ENCODE results near the gene DNAJC5G.

DNAJC5G gene

DNA sequence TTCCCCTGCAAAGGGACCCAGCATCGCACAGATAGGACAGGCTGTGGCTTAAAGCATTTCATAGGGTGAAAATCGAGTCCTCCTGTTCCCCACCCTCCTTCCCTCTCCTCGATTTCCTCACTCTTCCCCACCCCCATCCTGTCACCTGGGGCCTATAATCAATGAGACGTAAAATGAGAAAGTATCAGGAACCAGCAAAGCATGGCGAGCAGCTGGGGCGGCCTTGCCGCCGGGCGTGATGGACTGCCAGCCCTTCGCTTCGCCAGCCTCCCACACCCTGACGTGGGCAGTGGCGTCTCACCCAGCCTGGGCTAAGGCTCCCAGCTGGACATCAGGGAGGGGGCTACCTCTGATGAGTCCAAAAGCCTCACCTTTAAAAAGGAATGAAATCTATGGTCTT, 23.5 kb upstream of the DNAJC5G start:
- Histone ChIP-seq H3K9me3 (ENCODE audit: control insufficient read depth, low read length) (no peaks in the 10 kb centered on the region), H3K27ac (ENCODE audit: insufficient read depth, low read length, poor library complexity, severe bottlenecking) (no peak overlapping the region), H3K4me3 (ENCODE audit: insufficient read depth, low read depth, low read length, poor library complexity, severe bottlenecking) (no peak overlapping the region), H3K27me3 (replicated peaks; ENCODE audit: control insufficient read depth, insufficient read depth, low read length, poor library complexity, severe bottlenecking) (peaks cover 9% of the 10 kb centered on the region), H3K4me1 (ENCODE audit: control insufficient read depth, insufficient read depth, low read length, poor library complexity, severe bottlenecking) (no peaks in the 10 kb centered on the region), H3K36me3 (ENCODE audit: control insufficient read depth, insufficient read depth, low read length) (no peaks in the 10 kb centered on the region)
- no peak for DNase-seq

DNA sequence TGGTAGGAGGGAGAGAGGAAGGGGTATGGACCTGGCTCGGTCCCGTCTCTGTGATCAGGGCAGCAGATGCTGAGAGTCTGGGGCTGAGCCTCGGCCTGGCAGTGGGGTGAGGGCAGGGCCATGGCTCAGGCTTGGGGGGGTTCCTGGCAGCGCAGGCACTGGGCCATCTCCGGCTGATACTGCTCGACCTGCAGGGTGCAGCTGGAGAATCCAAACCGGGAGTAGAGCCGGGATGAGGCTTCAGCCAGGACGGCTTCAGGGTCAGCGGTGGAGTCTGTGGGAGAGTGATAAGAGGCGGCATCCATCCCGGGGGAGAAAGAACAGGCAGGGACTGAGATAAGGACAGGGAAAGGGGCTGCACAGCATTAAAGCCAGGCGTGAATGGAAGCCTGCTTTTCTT, 20.0 kb upstream of the DNAJC5G start:
- Histone ChIP-seq H3K27ac (ENCODE audit: insufficient read depth, low read length, poor library complexity, severe bottlenecking) (no peak overlapping the region), H3K27me3 (replicated peaks; ENCODE audit: control insufficient read depth, insufficient read depth, low read length, poor library complexity, severe bottlenecking) (peaks cover 13% of the 10 kb centered on the region), H3K4me3 (ENCODE audit: insufficient read depth, low read depth, low read length, poor library complexity, severe bottlenecking) (no peak overlapping the region), H3K36me3 (ENCODE audit: control insufficient read depth, insufficient read depth, low read length) (no peaks in the 10 kb centered on the region), H3K9me3 (ENCODE audit: control insufficient read depth, low read length) (no peaks in the 10 kb centered on the region), H3K4me1 (ENCODE audit: control insufficient read depth, insufficient read depth, low read length, poor library complexity, severe bottlenecking) (no peaks in the 10 kb centered on the region)
- DNase-seq, result no peak

DNA sequence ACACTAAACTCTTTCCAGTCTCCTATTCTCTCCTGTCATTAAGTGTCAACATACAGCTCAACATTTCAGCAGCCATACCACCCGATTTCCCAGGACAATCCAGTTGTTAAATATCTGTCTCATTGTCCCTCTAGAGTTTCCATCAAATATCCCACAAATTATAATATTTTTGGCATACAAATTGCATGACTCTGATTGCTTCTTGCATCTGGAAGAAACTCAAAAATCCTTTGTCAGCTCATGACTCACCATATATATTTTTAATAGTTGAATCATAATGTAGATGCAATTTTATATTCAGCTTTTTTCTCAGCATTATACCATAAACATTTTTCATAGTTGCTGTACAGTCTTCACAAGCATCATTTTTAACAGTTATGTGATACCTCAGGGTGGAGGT, 19.6 kb upstream of the DNAJC5G start:
- Histone ChIP-seq H3K4me3 (ENCODE audit: insufficient read depth, low read depth, low read length, poor library complexity, severe bottlenecking) (no peak overlapping the region), H3K27me3 (replicated peaks; ENCODE audit: control insufficient read depth, insufficient read depth, low read length, poor library complexity, severe bottlenecking) (peaks cover 11% of the 10 kb centered on the region), H3K36me3 (ENCODE audit: control insufficient read depth, insufficient read depth, low read length) (no peaks in the 10 kb centered on the region), H3K4me1 (ENCODE audit: control insufficient read depth, insufficient read depth, low read length, poor library complexity, severe bottlenecking) (no peaks in the 10 kb centered on the region), H3K27ac (ENCODE audit: insufficient read depth, low read length, poor library complexity, severe bottlenecking) (no peak overlapping the region), H3K9me3 (ENCODE audit: control insufficient read depth, low read length) (no peaks in the 10 kb centered on the region)
- no peak for DNase-seq

DNA sequence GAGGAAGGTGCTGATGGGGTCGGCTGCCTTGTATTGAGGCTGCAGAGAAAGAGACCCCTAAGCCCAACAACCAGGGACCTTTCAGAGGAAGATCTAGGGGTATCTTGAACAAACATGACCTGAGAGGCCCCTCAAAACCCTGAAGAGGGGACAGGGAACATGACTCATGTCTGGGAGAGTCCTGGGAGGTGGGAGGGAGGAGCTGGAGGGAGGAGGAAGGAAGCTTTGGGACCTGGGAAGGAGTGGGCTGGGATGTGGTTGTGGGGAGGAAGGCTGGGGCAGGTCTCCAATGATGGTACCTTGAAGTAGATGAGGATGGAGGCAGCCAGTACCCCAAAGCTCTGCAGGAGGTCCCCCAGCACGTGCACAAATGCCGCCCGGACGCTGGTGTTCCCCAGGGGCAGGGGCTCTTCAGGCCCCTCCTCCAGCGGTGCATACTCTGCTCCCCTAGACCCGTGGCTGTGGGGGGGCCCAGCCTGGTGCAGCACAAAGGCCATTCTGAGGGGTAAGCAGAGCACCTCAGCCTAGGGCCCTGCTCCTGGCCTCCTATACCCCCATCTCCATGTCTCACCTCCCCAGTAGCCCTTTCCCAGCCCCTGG, 18.3 kb upstream of the DNAJC5G start:
- Histone ChIP-seq H3K27me3 (replicated peaks; ENCODE audit: control insufficient read depth, insufficient read depth, low read length, poor library complexity, severe bottlenecking) (peaks cover 14% of the 10 kb centered on the region), H3K4me3 (ENCODE audit: insufficient read depth, low read depth, low read length, poor library complexity, severe bottlenecking) (no peak overlapping the region), H3K9me3 (ENCODE audit: control insufficient read depth, low read length) (no peaks in the 10 kb centered on the region), H3K27ac (ENCODE audit: insufficient read depth, low read length, poor library complexity, severe bottlenecking) (no peak overlapping the region), H3K4me1 (ENCODE audit: control insufficient read depth, insufficient read depth, low read length, poor library complexity, severe bottlenecking) (peaks cover 7% of the 10 kb centered on the region), H3K36me3 (ENCODE audit: control insufficient read depth, insufficient read depth, low read length) (no peaks in the 10 kb centered on the region)
- DNase-seq, result no peak

DNA sequence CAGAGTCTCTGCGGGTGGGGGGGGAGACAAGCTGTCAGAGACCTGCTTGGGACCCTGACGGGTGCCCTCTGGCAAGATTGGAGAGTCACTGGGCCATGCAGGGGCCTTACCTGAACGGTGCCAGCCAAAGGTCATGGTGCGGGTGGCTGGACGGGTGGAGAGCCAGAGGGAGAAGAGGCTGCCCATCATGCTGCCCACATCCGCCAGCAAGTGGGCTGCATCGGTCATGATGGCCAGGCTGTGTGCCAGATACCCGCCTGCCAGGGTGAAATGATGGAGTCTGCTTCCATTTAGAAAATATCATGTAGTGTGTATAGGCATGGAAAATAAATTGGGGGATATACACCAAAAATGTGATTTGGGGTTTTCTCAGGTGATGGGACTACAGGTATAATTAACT, 17.2 kb upstream of the DNAJC5G start:
- no peak overlapping the region for H3K27ac ChIP-seq (ENCODE audit: insufficient read depth, low read length, poor library complexity, severe bottlenecking)
- H3K36me3 ChIP-seq (ENCODE audit: control insufficient read depth, insufficient read depth, low read length), result no peaks in the 10 kb centered on the region
- DNase-seq, result no peak
- H3K4me3 ChIP-seq (ENCODE audit: insufficient read depth, low read depth, low read length, poor library complexity, severe bottlenecking), result no peak overlapping the region
- H3K27me3 ChIP-seq (replicated peaks; ENCODE audit: control insufficient read depth, insufficient read depth, low read length, poor library complexity, severe bottlenecking), result peaks cover 23% of the 10 kb centered on the region
- H3K9me3 ChIP-seq (ENCODE audit: control insufficient read depth, low read length), result no peaks in the 10 kb centered on the region
- H3K4me1 ChIP-seq (ENCODE audit: control insufficient read depth, insufficient read depth, low read length, poor library complexity, severe bottlenecking), result peaks cover 16% of the 10 kb centered on the region

DNA sequence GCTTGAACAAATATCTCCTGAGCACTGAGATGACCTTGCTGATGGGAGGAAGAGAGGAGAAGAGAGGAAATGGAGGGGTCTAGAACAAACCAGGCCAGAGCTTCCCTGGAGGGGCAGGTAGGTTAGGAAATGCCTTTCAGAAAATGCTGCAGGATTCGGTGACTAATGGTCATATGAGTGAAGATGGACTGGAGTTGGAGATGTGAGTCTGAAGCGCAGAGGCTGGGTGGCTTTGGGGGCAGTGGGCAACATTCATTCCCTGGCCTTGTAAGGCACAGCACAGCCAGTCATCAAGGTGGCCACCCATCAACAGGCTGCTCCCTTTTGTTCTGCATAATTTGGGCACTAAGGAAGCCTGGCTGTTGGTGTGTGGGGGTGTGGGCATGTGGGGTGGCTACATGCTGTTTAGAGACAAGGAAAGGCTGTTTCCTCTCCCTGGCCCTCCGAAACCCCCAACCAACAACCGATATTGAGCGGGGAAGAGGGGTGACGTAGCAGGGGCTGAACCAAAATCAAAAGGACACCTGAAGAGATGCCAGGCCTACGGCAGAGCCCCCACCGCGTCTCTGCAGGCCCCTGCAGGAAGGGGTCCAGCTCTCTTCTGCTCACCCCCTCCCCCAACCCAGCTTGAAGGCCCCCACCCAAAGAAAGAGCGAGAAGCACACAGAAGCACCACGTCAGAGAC, 13.8 kb upstream of the DNAJC5G start:
- no peak for DNase-seq
- Histone ChIP-seq H3K36me3 (ENCODE audit: control insufficient read depth, insufficient read depth, low read length) (no peaks in the 10 kb centered on the region), H3K27me3 (replicated peaks; ENCODE audit: control insufficient read depth, insufficient read depth, low read length, poor library complexity, severe bottlenecking) (peaks cover 41% of the 10 kb centered on the region), H3K9me3 (ENCODE audit: control insufficient read depth, low read length) (no peaks in the 10 kb centered on the region), H3K27ac (ENCODE audit: insufficient read depth, low read length, poor library complexity, severe bottlenecking) (no peak overlapping the region), H3K4me3 (ENCODE audit: insufficient read depth, low read depth, low read length, poor library complexity, severe bottlenecking) (peak overlapping the region; percentile 66), H3K4me1 (ENCODE audit: control insufficient read depth, insufficient read depth, low read length, poor library complexity, severe bottlenecking) (peaks cover 35% of the 10 kb centered on the region)

DNA sequence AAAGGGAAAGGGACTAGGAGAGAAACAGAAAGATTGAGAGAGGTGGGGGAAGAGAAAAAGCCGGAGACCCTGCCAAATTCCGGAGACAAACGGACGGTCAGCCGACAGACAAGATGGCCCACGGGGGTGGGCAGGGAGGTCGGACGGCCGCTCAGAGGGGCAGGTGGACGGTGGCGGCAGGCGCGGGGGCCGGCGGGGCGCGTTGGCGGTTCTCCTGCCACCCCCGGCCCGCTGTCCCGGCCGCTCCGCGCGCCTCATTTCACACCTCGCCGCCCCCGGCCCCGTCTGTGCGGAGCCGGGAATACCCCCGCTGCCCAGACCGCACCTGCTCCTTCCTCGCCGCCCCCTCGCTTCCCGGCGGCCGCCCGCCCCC, 13.3 kb upstream of the DNAJC5G start:
- Histone ChIP-seq H3K27me3 (replicated peaks; ENCODE audit: control insufficient read depth, insufficient read depth, low read length, poor library complexity, severe bottlenecking) (peaks cover 41% of the 10 kb centered on the region), H3K4me1 (ENCODE audit: control insufficient read depth, insufficient read depth, low read length, poor library complexity, severe bottlenecking) (peaks cover 35% of the 10 kb centered on the region), H3K4me3 (ENCODE audit: insufficient read depth, low read depth, low read length, poor library complexity, severe bottlenecking) (peak overlapping the region; percentile 66), H3K36me3 (ENCODE audit: control insufficient read depth, insufficient read depth, low read length) (no peaks in the 10 kb centered on the region), H3K9me3 (ENCODE audit: control insufficient read depth, low read length) (no peaks in the 10 kb centered on the region), H3K27ac (ENCODE audit: insufficient read depth, low read length, poor library complexity, severe bottlenecking) (no peak overlapping the region)
- DNase-seq, result no peak

DNA sequence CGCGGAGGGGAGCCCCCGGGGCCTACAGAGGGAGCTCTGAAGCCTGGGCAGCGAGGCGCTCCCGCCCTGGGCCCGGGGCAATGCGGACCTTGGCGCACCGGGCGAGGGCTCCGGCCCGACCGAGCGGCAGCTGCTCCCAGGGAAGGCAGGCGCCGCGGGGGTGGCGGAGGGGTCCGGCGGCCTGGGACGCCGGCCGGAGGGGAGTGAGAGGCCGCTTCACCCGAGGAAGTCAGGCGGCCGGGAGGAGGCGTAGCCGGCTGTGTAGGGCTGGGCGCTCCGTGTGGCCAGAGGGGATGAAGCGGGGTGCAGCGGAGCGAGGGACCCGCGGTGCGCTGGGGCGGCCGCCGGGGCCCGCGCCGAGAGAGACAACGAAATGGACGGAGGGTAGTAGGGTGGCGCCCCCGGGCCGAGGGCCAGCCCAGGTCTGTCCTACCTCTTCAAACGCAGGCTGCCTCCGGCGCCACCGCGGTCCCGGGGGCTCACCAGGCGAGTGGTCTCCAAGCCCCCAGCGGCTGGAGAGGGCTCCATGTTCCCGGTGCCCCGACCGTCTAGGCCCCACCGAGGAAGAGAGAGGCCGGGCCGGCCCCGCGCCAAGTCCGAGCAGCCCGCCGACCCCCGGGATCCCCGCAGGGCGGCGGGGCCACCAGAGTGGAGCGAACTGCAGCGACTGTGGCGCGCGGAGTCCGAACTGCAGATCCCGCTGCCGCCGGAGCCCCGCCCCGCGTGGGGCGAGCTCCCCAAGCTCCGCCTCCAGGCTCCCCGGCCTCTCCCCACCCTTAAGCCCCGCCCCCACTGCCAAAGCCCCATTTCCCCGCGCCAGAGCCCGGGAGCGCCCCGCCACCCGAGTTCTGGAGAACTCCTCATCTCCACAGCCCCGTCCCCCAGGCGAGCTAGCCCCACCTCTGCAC, 12.6 kb upstream of the DNAJC5G start, which contains the start of gene SLC30A3:
TSS of gene SLC30A3 (minus strand) at position 669 of the 908 bp plus-strand sequence. CDS start at position 528, 141 bp downstream.
- Histone ChIP-seq H3K9me3 (ENCODE audit: control insufficient read depth, low read length) (no peaks in the 10 kb centered on the region), H3K27me3 (replicated peaks; ENCODE audit: control insufficient read depth, insufficient read depth, low read length, poor library complexity, severe bottlenecking) (peaks cover 41% of the 10 kb centered on the region)
- peak; percentile 50 to 63 (median 51) for DNase-seq

DNA sequence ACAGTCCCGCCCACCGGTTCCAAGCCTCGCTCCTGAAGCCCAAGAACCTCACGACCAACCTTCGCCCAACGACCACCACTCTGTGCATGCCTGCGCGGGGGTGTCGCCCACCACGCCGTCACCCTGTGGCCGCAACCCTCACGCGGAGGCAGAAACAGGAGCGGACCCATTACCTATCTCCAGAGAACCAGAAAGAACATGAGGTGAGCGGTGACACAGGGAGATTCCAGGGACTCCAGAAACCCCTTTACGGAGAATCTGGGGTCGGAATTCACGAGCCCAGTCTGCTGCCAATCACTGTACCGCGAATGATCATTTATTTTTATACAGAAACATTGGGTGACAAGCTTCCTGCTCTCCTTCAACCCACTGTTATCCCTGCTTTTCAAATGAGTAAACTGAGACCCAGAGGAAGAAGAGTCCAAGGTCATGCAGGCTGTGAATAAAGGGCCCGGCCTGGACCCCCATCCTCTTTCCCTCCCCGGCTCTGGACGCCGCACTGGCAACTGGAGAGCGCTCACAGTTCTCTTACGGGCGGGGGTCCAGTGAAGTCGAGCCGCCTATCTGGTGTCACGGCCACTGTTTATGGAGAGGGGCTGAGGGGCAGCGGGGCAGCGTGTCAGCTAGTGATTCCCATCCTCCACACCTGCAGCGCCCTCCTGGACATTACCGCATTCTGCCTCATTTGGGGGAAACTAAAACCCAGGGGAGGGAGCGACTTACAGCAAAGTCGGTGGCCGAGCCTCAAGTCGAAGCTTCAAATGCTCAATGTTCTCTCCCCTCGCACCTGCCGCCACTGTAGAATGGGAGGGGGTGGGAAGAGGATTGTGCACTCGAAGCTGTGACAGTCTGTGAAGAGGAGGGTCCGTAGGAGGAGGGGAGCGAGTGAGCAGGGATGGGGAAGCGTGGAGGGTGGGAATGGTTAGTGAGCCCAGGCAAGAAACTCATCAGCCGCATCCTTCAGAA, 11.7 kb upstream of the DNAJC5G start:
- Histone ChIP-seq H3K27me3 (replicated peaks; ENCODE audit: control insufficient read depth, insufficient read depth, low read length, poor library complexity, severe bottlenecking) (peaks cover 41% of the 10 kb centered on the region), H3K4me3 (ENCODE audit: insufficient read depth, low read depth, low read length, poor library complexity, severe bottlenecking) (peak overlapping the region; percentile 66), H3K27ac (ENCODE audit: insufficient read depth, low read length, poor library complexity, severe bottlenecking) (no peak overlapping the region), H3K4me1 (ENCODE audit: control insufficient read depth, insufficient read depth, low read length, poor library complexity, severe bottlenecking) (peaks cover 35% of the 10 kb centered on the region), H3K36me3 (ENCODE audit: control insufficient read depth, insufficient read depth, low read length) (no peaks in the 10 kb centered on the region), H3K9me3 (ENCODE audit: control insufficient read depth, low read length) (no peaks in the 10 kb centered on the region)
- DNase-seq, result no peak

More for the DNA sequence above, 12.6 kb upstream of the DNAJC5G start, which contains the start of gene SLC30A3:
- Histone ChIP-seq H3K27ac (ENCODE audit: insufficient read depth, low read length, poor library complexity, severe bottlenecking) (no peak within 1 kb of the TSS), H3K4me3 (ENCODE audit: insufficient read depth, low read depth, low read length, poor library complexity, severe bottlenecking) (peak within 1 kb of the TSS; percentile 66), H3K4me1 (ENCODE audit: control insufficient read depth, insufficient read depth, low read length, poor library complexity, severe bottlenecking) (peaks cover 35% of the 10 kb centered on the region), H3K36me3 (ENCODE audit: control insufficient read depth, insufficient read depth, low read length) (no peaks in the 10 kb centered on the region)

Measured in effector memory CD4-positive, alpha-beta T cell (primary cell).